ENCODE measurements around the gene GAREM1. TPM values are rescaled to one million over a fixed set of nuclear protein-coding genes. Genes with fewer than 3 reads are reported as not detected.
A peak's percentile ranks its signal among the peaks of the same experiment; 100 is the strongest.

Gene GAREM1
- total and polyA plus RNA-seq, 2 of the 8 experiments (the other 6 are each of a cell fraction or from before 2014, with no cell fraction given), result 3.6 to 9.2 TPM

DNA sequence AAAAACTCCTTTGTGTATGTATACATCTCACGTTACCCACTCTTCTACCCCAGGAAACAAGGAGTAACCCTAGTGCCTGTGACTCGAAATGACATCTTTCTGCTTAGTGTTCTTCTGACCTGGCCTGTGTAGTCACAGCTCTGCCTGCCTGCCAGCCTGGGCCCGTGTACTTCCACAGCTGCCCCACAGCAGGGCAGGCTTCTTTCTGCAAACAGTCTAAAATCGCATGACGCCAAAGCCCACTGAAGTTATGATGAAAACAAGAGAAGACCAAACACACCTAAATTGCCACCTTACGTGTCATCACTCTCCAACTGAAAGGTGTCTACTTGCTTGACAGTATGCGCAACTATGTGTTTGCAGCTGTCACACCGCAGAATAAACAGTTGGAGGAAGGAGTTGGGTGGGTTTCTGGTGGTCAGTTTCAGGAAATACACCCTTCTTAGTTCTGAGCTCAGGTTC, 1.5 kb downstream of the GAREM1 start:
- Histone ChIP-seq H3K4me2 (ENCODE audit: insufficient read depth in 1 of 2, low read depth in 2 of 2, low read length in 2 of 2) (peak overlapping the region; percentile 86 to 98), H3K23me2 (ENCODE audit: low read depth, low read length) (peaks cover 15% of the 10 kb centered on the region), H3K56ac (replicated peaks; ENCODE audit: insufficient read length, low read depth, low read length) (no peak overlapping the region), H2BK12ac (ENCODE audit: low read depth, low read length) (no peak overlapping the region), H4K20me1 (replicated peaks in 1 of 2; ENCODE audit: control insufficient read depth in 1 of 2, insufficient read depth in 2 of 2, low read length in 2 of 2) (peaks cover 0 to 6% of the 10 kb centered on the region in 2 experiments), H2BK20ac (ENCODE audit: low read length) (no peak overlapping the region), H3K79me2 (ENCODE audit: control insufficient read depth in 1 of 2, insufficient read depth in 2 of 2, low read length in 2 of 2) (peaks cover 0 to 47% of the 10 kb centered on the region in 2 experiments; a peak in 2 of 4 replicates), H3K9me3 (ENCODE audit: insufficient read depth in 2 of 2, low read depth in 1 of 2, low read length in 1 of 2) (no peaks in the 10 kb centered on the region), H3K27me3 (replicated peaks in 1 of 4; ENCODE audit: control insufficient read depth in 3 of 4, extremely low read depth in 1 of 4, insufficient read depth in 3 of 4, low read length in 3 of 4) (peaks cover 0 to 14% (median 9%) of the 10 kb centered on the region in 4 experiments; a peak in 4 of 7 replicates), H3K79me1 (ENCODE audit: low read depth, low read length) (peaks cover 10% of the 10 kb centered on the region; the same call in 1 of the 2 replicates), H2BK15ac (ENCODE audit: low read length) (no peak overlapping the region), H2BK5ac (ENCODE audit: low read depth, low read length) (no peak overlapping the region), H2AFZ (ENCODE audit: low read length) (no peak overlapping the region), H2AK5ac (ENCODE audit: low read depth, low read length) (no peak overlapping the region), H3K9ac (replicated peaks in 1 of 4; ENCODE audit: extremely low read depth in 1 of 4, low read depth in 3 of 4, low read length in 3 of 4) (no peak overlapping the region; a peak in 1 of 7 replicates), H3K23ac (ENCODE audit: insufficient read length) (no peak overlapping the region), H3K18ac (ENCODE audit: extremely low read depth, low read length) (no peak overlapping the region), H3K36me3 (ENCODE audit: control insufficient read depth in 2 of 4, insufficient read depth in 4 of 4, low read length in 3 of 4) (no peaks in the 10 kb centered on the region), H3K27ac (ENCODE audit: low read depth, low read length) (no peak overlapping the region), H4K91ac (replicated peaks; ENCODE audit: insufficient read length, low read length) (no peak overlapping the region), H3K4me1 (replicated peaks in 1 of 4; ENCODE audit: control insufficient read depth in 3 of 4, insufficient read depth in 4 of 4, low read length in 3 of 4) (peaks cover 4 to 17% (median 7%) of the 10 kb centered on the region in 4 experiments), H3K4ac (replicated peaks; ENCODE audit: insufficient read length, low read depth, low read length) (no peak overlapping the region), H4K5ac (ENCODE audit: insufficient read length, low read depth, low read length) (no peak overlapping the region), H3K14ac (ENCODE audit: insufficient read length) (no peak overlapping the region), H2BK120ac (replicated peaks; ENCODE audit: low read depth, low read length) (no peak overlapping the region), H3K4me3 (ENCODE audit: extremely low read depth in 1 of 4, insufficient read depth in 2 of 4, low read depth in 3 of 4, low read length in 4 of 4) (peak overlapping the region; percentile 69 to 98 (median 86)), H4K8ac (ENCODE audit: extremely low read depth, insufficient read depth, low read length) (no peak overlapping the region)
- ChIA-PET POLR2A (ENCODE audit: partially characterized antibody) (interaction anchor here (0.7 to 2.4 kb wide), 6 partner anchors 28 to 784 kb away, joined by 3 to 8 read pairs (median 3); no protein-coding TSS in a partner anchor), CTCF (ENCODE audit: partially characterized antibody) (interaction anchor here (1.0 to 4.0 kb wide), 8 partner anchors 20 to 337 kb away, joined by 3 to 30 read pairs (median 5); no protein-coding TSS in a partner anchor)
- 0 out of 4 replicates have a peak, but pooled peaks of 1 of the 2 experiments have one; percentile 9 for TF ChIP-seq SIN3A (conservative IDR thresholded peaks at IDR 0.05 in 1 of 2, IDR thresholded peaks at IDR 0.05 in 1 of 2; ENCODE audit: low read depth in 1 of 2, low read length in 2 of 2)
- no peak for TF ChIP-seq ASH2L (IDR thresholded peaks at IDR 0.05; ENCODE audit: low read length)
- peak in 1 of 3 experiments; percentile 8; a peak in 1 of 4 replicates for TF ChIP-seq CTCF (IDR thresholded peaks at IDR 0.05; ENCODE audit: control extremely low read depth in 1 of 3, insufficient read depth in 1 of 3, low read depth in 1 of 3, low read length in 3 of 3)
- no peak for TF ChIP-seq CBX8 (IDR thresholded peaks at IDR 0.05; ENCODE audit: borderline replicate concordance, low read depth, low read length)
- 42% methylated on average over 8 of the region's 8 CpGs; no CpG with 5 or more reads in 1 of the 2 experiments for WGBS, 2 experiments (ENCODE audit: extremely low coverage in 1 of 2, insufficient coverage in 1 of 2, insufficient read length in 1 of 2, insufficient replicate concordance in 2 of 2, low coverage in 1 of 2, low lambda C conversion rate in 2 of 2, missing lambda C conversion rate in 1 of 2)
- no peak for FAIRE-seq
- no peak for DNase-seq (ENCODE audit: low read depth in 1 of 2, low spot score in 2 of 2)

All from H1 (cell line).